Measurements from ENCODE around the gene GPS2.
A peak's percentile ranks its signal among the peaks of the same experiment; 100 is the strongest.

GPS2 gene

DNA sequence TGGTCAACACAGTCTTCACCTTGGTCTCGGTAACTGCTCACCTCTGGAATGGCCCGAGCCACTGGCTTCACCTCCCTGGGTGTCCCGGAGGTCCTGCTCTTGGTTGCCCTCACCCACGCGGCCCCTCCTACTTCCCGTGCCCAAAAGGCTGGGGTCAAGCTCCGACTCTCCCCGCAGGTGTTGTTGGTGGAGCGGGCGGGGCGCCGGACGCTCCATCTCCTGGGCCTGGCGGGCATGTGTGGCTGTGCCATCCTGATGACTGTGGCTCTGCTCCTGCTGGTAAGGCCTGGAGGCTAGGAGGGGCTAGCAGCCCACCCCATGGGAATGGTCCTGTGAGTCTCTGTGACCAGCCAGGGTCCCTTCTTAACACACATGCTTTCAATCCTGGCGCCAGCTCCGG is 30.2 kb downstream of the GPS2 start:
- H3K4me3 ChIP-seq (ENCODE audit: low read depth, low read length), result no peak overlapping the region
- no peak for DNase-seq (ENCODE audit: low read depth)
- in situ Hi-C loops (cut with HindIII; ENCODE audit: low sequenced_read_pairs), result no loop called here
- TF ChIP-seq, protein P1, sequence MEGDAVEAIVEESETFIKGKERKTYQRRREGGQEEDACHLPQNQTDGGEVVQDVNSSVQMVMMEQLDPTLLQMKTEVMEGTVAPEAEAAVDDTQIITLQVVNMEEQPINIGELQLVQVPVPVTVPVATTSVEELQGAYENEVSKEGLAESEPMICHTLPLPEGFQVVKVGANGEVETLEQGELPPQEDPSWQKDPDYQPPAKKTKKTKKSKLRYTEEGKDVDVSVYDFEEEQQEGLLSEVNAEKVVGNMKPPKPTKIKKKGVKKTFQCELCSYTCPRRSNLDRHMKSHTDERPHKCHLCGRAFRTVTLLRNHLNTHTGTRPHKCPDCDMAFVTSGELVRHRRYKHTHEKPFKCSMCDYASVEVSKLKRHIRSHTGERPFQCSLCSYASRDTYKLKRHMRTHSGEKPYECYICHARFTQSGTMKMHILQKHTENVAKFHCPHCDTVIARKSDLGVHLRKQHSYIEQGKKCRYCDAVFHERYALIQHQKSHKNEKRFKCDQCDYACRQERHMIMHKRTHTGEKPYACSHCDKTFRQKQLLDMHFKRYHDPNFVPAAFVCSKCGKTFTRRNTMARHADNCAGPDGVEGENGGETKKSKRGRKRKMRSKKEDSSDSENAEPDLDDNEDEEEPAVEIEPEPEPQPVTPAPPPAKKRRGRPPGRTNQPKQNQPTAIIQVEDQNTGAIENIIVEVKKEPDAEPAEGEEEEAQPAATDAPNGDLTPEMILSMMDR (IDR thresholded peaks at IDR 0.05; ENCODE audit: low read depth, low read length, missing control alignments), result no peak

DNA sequence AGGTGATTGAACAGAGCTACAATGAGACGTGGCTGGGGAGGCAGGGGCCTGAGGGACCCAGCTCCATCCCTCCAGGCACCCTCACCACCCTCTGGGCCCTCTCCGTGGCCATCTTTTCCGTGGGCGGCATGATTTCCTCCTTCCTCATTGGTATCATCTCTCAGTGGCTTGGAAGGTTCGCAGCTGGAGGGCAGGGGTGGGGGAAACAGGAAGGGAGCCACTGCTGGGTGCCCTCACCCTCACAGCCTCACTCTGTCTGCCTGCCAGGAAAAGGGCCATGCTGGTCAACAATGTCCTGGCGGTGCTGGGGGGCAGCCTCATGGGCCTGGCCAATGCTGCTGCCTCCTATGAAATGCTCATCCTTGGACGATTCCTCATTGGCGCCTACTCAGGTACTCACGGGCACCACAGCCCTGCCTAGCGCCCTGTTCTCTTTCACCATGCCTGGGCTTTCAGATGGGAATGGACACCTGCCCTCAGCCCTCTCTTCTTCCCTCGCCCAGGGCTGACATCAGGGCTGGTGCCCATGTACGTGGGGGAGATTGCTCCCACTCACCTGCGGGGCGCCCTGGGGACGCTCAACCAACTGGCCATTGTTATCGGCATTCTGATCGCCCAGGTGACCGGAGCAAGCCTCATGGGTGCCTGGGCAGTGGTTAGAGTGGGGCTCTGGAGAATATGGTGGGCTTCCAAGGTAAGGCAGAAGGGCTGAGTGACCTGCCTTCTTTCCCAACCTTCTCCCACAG is 31.5 kb downstream of the GPS2 start:
- TF ChIP-seq, protein P1 (IDR thresholded peaks at IDR 0.05; ENCODE audit: low read depth, low read length, missing control alignments), result no peak
- in situ Hi-C loops (cut with HindIII; ENCODE audit: low sequenced_read_pairs), result no loop called here
- DNase-seq (ENCODE audit: low read depth), result no peak
- no peak overlapping the region for H3K4me3 ChIP-seq (ENCODE audit: low read depth, low read length)

DNA sequence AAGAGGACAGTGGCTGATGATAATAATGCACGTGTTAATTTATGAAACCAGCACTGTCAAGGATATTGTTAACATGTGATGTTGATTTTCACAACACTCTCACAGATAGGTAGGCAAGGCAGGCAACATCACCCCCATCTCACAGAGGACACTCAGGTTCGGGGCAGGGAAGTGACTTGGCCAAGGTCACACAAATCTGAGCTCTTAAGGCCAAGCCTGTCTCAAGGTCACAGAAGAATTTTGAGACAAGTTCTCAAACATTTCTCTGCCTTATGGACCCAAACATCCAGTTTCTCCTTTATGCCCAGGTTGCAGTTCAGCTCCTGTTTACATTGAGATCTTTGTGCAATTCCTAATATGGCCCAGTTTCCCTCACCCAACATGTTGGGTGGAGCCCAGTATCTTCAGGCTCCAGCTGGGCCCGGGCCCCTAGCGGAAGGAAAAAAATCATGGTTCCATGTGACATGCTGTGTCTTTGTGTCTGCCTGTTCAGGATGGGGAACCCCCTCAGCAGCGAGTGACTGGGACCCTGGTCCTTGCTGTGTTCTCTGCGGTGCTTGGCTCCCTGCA is 32.3 kb downstream of the GPS2 start:
- in situ Hi-C loops (cut with HindIII; ENCODE audit: low sequenced_read_pairs), result no loop called here
- no peak for DNase-seq (ENCODE audit: low read depth)
- no peak overlapping the region for H3K4me3 ChIP-seq (ENCODE audit: low read depth, low read length)
- TF ChIP-seq, protein P1 (IDR thresholded peaks at IDR 0.05; ENCODE audit: low read depth, low read length, missing control alignments), result no peak

DNA sequence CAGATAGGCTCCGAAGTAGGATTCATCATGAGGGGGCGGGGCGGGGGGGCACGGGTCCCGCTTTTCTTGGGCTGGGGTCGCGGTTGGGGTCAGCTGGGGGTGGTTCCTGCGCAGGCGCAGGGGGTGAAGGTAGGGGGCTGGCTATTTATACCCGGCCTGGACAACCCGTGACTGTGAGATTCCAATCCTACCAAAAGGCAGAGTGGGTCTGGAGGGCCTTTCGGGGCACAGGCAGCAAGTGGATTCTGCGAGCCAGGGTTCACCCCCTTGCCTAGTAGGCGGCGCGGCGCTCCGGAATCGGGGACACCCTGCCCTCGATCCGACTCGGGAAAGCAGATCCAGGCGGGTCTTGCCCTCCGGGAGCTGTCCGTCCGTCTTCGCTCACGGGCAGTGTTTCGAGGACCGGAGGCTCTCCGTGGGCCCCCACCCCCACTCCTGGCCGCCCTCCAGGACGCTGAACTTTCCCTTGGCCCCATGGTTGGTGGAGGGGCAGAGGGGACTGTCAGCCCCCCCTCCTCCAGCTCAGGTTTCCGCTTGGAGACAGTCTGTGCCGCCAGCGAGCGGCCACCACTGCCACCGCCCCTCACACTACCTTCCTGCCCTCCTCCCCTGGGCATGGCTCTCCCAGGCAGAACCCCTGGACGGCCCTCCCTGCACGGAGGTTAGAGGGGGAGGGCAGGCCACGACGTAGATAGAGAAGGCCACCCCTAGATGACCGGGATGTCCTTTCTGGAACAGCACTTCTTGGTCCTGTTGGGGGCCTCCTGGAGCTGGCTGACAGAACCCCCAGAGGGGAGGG is 33.0 kb downstream of the GPS2 start:
- TF ChIP-seq, protein P1 (IDR thresholded peaks at IDR 0.05; ENCODE audit: low read depth, low read length, missing control alignments), result no peak
- peak overlapping the region; percentile 31 for H3K4me3 ChIP-seq (ENCODE audit: low read depth, low read length)
- in situ Hi-C loops (cut with HindIII; ENCODE audit: low sequenced_read_pairs), result no loop called here
- no peak for DNase-seq (ENCODE audit: low read depth)

DNA sequence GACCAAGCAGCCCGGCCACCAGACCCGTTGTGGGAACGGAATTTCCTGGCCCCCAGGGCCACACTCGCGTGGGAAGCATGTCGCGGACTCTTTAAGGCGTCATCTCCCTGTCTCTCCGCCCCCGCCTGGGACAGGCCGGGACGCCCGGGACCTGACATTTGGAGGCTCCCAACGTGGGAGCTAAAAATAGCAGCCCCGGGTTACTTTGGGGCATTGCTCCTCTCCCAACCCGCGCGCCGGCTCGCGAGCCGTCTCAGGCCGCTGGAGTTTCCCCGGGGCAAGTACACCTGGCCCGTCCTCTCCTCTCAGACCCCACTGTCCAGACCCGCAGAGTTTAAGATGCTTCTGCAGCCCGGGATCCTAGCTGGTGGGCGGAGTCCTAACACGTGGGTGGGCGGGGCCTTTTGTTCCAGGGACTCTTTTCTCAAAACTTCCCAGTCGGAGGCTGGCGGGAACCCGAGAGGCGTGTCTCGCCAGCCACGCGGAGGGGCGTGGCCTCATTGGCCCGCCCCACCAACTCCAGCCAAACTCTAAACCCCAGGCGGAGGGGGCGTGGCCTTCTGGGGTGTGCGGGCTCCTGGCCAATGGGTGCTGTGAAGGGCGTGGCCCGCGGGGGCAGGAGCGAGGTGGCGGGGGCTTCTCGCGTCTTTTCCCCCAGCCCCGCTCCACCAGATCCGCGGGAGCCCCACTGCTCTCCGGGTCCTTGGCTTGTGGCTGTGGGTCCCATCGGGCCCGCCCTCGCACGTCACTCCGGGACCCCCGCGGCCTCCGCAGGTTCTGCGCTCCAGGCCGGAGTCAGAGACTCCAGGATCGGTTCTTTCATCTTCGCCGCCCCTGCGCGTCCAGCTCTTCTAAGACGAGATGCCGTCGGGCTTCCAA is 33.8 kb downstream of the GPS2 start, which contains the start of gene SLC2A4:
Gene SLC2A4 (plus strand): TSS at position 645 of the 879 bp plus-strand sequence. CDS start 217 bp downstream, at position 862.
- in situ Hi-C loops (cut with HindIII; ENCODE audit: low sequenced_read_pairs), result no loop called here
- DNase-seq (ENCODE audit: low read depth), result peak; percentile 67
- TF ChIP-seq, protein P1 (IDR thresholded peaks at IDR 0.05; ENCODE audit: low read depth, low read length, missing control alignments), result no peak
- peak within 1 kb of the TSS; percentile 31 for H3K4me3 ChIP-seq (ENCODE audit: low read depth, low read length)
